Measurements from ENCODE around the gene OR2A1.
"Not testable (repeated sequence)": the region's sequence is repeated elsewhere in the genome, so short reads cannot be mapped to it uniquely, and the experiment has no call there.

The OR2A1 gene, protein sequence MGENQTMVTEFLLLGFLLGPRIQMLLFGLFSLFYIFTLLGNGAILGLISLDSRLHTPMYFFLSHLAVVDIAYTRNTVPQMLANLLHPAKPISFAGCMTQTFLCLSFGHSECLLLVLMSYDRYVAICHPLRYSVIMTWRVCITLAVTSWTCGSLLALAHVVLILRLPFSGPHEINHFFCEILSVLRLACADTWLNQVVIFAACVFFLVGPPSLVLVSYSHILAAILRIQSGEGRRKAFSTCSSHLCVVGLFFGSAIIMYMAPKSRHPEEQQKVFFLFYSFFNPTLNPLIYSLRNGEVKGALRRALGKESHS

DNA sequence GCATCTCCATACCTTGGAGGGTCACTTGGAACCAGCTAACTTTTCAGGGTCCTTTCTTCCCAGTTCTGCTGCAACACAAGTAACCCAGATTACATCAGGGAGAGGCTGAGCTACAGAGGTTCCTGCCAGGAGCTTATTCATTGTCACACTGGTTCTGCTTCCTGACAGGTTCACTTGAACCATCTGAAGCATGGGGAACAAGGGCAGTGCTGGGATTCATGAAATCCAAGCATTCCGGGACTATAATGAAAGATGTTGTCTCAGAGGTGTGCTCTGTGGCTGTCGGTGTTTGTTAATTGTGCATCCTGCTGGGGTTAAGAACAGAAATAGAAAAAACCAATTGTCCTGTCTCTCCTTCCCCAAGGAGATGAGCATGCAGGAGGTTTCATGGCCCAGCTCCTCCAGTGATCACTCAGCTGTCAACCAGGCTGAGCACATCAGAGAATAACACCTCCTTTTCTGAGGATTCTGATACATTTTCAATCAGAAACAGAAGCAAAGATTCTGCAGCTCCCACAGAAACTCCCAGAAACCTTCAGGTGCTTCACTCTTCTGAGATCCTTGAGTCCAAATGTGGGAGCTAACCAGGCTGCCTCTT, at the start of gene OR2A1:
TSS of gene OR2A1 (plus strand) at position 548 of the 598 bp plus-strand sequence. CDS start 5,706 bp downstream, outside the sequence.
- not testable (repeated sequence) for H3K4me3 ChIP-seq (ENCODE audit: low read depth, low read length); H3K9me3 ChIP-seq (ENCODE audit: control insufficient read depth, insufficient read depth, low read length); H3K27ac ChIP-seq (ENCODE audit: low read depth, low read length); H3K27me3 ChIP-seq (ENCODE audit: control insufficient read depth, insufficient read depth, low read length); H3K9ac ChIP-seq (ENCODE audit: low read depth, low read length); H3K4me1 ChIP-seq (ENCODE audit: control insufficient read depth, insufficient read depth, low read length); H3K36me3 ChIP-seq (ENCODE audit: control insufficient read depth, insufficient read depth, low read length)

DNA sequence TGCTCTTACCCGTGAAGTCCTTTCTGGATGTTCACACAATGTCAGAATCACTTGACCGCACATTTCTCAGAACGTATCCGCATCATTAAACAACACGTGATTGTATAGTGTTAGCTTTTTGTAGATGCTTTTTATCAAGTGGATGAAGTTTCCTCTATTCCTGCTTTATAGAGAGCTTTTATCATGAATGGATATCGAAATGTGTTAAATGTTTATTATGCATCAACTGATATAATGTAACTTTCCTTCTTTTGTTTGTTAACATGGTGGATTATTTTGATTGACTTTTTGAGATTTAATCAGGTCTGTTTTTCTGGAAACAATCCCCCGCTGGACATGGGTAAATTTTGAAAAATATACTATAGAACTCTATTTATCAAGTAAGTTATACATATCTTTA, 47.5 kb upstream of the OR2A1 start, which contains the start of gene OR2A7:
TSS of gene OR2A7 (minus strand) at position 101 of the 400 bp plus-strand sequence. CDS start 5,164 bp downstream, outside the sequence.
- H3K27me3 ChIP-seq (ENCODE audit: control insufficient read depth, insufficient read depth, low read length); H3K9me3 ChIP-seq (ENCODE audit: control insufficient read depth, insufficient read depth, low read length); H3K4me1 ChIP-seq (ENCODE audit: control insufficient read depth, insufficient read depth, low read length); H3K9ac ChIP-seq (ENCODE audit: low read depth, low read length); H3K36me3 ChIP-seq (ENCODE audit: control insufficient read depth, insufficient read depth, low read length); H3K27ac ChIP-seq (ENCODE audit: low read depth, low read length); H3K4me3 ChIP-seq (ENCODE audit: low read depth, low read length): not testable (repeated sequence)

DNA sequence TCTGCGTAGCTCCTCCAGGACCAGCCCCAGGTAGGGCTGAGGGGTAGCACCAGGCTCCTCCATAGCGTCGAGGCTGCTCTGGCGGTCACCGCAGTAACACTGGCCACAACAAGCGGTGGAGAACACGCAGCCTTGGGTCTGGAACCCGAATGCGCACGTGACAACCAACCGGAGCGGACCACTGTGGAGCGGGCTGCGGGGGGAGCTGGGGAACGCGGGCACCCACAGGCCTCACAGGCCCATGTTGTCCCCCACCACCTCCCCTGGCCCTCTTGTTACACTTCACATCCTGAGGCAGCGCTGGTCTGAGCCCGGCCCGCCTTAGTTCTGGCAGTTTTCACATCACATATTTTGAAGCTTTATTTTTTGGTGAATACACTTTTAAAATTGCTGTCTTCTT, 43.0 kb upstream of the OR2A1 start, which contains the start of gene CTAGE8:
TSS of gene CTAGE8 (minus strand) at position 101 of the 400 bp plus-strand sequence. CDS start at position 63, 38 bp downstream.
- H3K4me3 ChIP-seq (ENCODE audit: low read depth, low read length); H3K9ac ChIP-seq (ENCODE audit: low read depth, low read length); H3K27ac ChIP-seq (ENCODE audit: low read depth, low read length); H3K9me3 ChIP-seq (ENCODE audit: control insufficient read depth, insufficient read depth, low read length); H3K36me3 ChIP-seq (ENCODE audit: control insufficient read depth, insufficient read depth, low read length); H3K27me3 ChIP-seq (ENCODE audit: control insufficient read depth, insufficient read depth, low read length); H3K4me1 ChIP-seq (ENCODE audit: control insufficient read depth, insufficient read depth, low read length): not testable (repeated sequence)

DNA sequence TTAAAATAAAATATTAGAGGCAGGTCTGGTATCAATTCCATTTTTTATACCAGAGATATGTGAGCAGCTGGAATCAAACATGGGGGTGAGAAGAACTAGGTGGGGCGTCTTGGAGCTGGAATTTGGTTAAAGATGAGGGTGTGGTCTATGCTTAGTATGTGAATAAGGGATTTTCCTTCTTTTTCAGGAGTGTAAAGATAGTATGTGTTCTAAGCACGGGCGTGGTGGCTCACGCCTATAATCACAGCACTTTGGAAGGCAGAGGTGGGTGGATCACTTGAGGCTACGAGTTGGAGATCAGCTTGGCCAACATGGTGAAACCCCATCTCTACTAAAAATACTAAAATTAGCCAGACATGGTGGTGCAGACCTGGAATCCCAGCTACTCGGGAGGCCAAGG, 36.9 kb upstream of the OR2A1 start:
- not testable (repeated sequence) for H3K4me1 ChIP-seq (ENCODE audit: control insufficient read depth, insufficient read depth, low read length)

DNA sequence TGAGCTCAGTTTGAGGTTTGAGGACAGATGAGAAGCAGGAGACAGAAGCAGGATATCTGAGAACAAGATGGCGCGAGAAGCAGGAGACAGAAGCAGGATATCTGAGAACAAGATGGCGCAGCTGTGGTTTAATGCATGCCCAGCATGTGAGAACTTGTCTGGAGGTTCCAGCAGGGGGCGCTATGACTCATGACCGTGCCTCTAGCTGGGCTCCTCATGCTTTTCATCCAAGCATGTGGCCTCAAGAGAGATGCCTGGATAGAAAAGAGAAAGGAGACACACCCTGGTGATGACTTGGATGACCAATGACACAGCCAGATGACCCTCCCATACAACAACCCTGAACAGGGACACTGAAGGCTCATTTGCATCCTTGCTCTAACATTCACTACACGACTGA, 32.2 kb upstream of the OR2A1 start:
- not testable (repeated sequence) for H3K27ac ChIP-seq (ENCODE audit: low read depth, low read length); H3K4me1 ChIP-seq (ENCODE audit: control insufficient read depth, insufficient read depth, low read length); H3K9me3 ChIP-seq (ENCODE audit: control insufficient read depth, insufficient read depth, low read length); H3K9ac ChIP-seq (ENCODE audit: low read depth, low read length); H3K36me3 ChIP-seq (ENCODE audit: control insufficient read depth, insufficient read depth, low read length); H3K4me3 ChIP-seq (ENCODE audit: low read depth, low read length); H3K27me3 ChIP-seq (ENCODE audit: control insufficient read depth, insufficient read depth, low read length)

More for the DNA sequence above, 36.9 kb upstream of the OR2A1 start:
- not testable (repeated sequence) for H3K27me3 ChIP-seq (ENCODE audit: control insufficient read depth, insufficient read depth, low read length); H3K36me3 ChIP-seq (ENCODE audit: control insufficient read depth, insufficient read depth, low read length); H3K9me3 ChIP-seq (ENCODE audit: control insufficient read depth, insufficient read depth, low read length); H3K27ac ChIP-seq (ENCODE audit: low read depth, low read length); H3K9ac ChIP-seq (ENCODE audit: low read depth, low read length); H3K4me3 ChIP-seq (ENCODE audit: low read depth, low read length)

DNA sequence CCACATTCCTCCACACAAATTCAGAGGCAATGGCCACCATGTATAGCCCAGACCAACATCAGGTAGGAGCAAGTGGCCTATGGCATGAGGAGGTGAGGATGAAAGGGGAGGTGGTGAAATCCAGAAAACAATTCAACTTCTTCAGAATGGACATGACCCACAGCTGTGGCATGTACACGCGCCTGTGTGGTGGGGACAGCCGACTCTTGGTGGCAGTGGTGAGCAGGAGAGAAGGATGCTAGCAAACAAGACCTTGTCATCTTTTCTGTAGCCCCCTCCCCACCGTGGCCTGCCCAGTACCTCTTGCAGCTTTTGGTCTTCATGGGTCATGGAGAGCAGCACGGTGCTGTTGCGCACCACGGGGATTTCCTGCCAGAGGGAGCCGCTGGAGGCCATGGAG, 30.2 kb upstream of the OR2A1 start:
- not testable (repeated sequence) for H3K9ac ChIP-seq (ENCODE audit: low read depth, low read length); H3K27me3 ChIP-seq (ENCODE audit: control insufficient read depth, insufficient read depth, low read length); H3K27ac ChIP-seq (ENCODE audit: low read depth, low read length); H3K4me1 ChIP-seq (ENCODE audit: control insufficient read depth, insufficient read depth, low read length); H3K4me3 ChIP-seq (ENCODE audit: low read depth, low read length); H3K36me3 ChIP-seq (ENCODE audit: control insufficient read depth, insufficient read depth, low read length); H3K9me3 ChIP-seq (ENCODE audit: control insufficient read depth, insufficient read depth, low read length)

DNA sequence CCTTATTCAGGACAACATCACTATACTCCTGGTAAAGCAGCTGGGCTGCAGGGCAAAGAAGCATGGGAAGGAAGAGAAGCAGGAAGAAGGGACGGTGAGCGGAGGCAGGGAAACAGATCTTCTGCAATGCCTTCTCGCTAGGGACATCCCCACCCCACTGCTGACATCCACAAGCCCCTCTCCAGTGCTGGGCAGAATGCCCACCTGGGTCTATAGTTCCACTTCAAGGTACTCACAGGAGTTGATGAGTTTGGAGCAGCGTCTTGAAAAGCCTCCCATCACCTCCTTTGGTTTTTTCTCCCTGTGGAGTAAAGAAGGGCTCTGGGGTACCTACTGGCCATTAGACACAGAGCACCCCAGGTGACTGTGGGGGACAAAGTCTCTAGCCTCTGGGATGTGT, 29.7 kb upstream of the OR2A1 start:
- H3K9ac ChIP-seq (ENCODE audit: low read depth, low read length); H3K27ac ChIP-seq (ENCODE audit: low read depth, low read length); H3K4me3 ChIP-seq (ENCODE audit: low read depth, low read length); H3K36me3 ChIP-seq (ENCODE audit: control insufficient read depth, insufficient read depth, low read length); H3K9me3 ChIP-seq (ENCODE audit: control insufficient read depth, insufficient read depth, low read length); H3K27me3 ChIP-seq (ENCODE audit: control insufficient read depth, insufficient read depth, low read length); H3K4me1 ChIP-seq (ENCODE audit: control insufficient read depth, insufficient read depth, low read length): not testable (repeated sequence)

DNA sequence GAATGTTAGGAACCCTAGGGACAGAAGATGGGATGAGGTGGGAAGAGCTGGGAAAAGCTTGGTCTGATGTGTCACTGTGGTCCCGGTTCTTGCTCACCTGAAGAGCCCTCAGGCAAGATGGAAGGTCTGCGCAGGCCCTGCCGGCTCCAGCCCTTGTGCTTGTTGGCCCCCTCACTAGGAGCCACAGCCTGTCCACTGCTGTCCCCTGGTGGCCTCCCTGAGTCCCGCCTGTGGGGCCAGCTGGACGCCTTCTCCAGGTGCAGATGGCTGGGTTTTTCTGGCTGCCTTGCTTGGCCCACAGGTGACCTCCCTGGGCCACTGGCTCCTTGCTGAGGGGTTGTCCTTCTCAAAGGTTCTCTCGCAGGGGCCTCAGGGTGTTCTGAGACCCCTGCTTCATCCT, 28.5 kb upstream of the OR2A1 start:
- H3K27ac ChIP-seq (ENCODE audit: low read depth, low read length); H3K9me3 ChIP-seq (ENCODE audit: control insufficient read depth, insufficient read depth, low read length); H3K4me3 ChIP-seq (ENCODE audit: low read depth, low read length); H3K27me3 ChIP-seq (ENCODE audit: control insufficient read depth, insufficient read depth, low read length); H3K9ac ChIP-seq (ENCODE audit: low read depth, low read length); H3K36me3 ChIP-seq (ENCODE audit: control insufficient read depth, insufficient read depth, low read length); H3K4me1 ChIP-seq (ENCODE audit: control insufficient read depth, insufficient read depth, low read length): not testable (repeated sequence)

DNA sequence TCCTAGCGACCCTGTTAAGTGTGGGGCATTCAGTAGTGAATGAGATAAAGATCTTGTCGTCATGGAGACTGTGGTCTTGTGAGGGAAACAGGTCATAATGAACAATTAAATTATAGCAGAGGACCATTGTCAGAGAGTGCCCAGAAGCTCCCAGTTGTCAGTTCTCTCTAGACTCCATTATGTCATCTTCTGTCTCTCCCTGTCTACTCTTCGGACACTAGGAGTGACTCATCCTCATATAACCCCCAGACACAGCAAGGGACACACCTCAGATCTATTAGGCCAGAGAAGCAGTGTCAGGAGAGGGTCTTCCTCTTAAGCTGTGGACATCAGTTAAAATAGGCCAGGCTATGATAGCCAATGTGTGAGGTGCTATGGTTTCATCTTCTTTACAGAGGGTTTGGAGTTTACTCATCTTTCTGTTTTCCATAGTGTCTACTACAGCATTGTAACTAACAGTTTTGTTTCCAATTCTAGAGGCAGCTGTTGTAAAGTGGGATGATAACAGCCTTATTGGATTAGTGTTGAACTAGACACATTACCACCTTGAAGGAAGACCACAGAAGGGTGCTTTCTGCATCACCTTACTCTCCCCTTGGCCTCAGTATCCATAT, 24.9 kb upstream of the OR2A1 start:
- not testable (repeated sequence) for H3K4me1 ChIP-seq (ENCODE audit: control insufficient read depth, insufficient read depth, low read length); H3K27ac ChIP-seq (ENCODE audit: low read depth, low read length); H3K9me3 ChIP-seq (ENCODE audit: control insufficient read depth, insufficient read depth, low read length); H3K9ac ChIP-seq (ENCODE audit: low read depth, low read length); H3K4me3 ChIP-seq (ENCODE audit: low read depth, low read length); H3K36me3 ChIP-seq (ENCODE audit: control insufficient read depth, insufficient read depth, low read length); H3K27me3 ChIP-seq (ENCODE audit: control insufficient read depth, insufficient read depth, low read length)

DNA sequence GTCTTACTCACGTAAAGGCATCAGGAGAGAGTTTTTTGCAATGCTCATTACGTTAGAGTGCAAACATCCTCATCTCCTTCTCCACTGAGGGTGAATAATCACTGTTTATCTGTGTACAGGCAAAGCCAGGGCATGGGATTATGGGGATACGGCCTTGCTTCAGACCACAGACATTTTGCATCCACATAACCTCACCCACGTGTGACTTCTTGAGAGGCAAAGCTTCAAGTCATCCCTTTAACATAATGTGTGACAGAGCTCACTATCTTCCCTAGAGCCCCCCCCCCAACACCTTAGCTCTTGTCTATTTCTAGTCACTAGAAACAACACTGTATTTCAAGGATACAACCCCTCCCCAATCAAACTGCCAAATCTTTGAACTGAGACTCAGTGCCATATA, 20.6 kb upstream of the OR2A1 start:
- H3K4me1 ChIP-seq (ENCODE audit: control insufficient read depth, insufficient read depth, low read length); H3K27me3 ChIP-seq (ENCODE audit: control insufficient read depth, insufficient read depth, low read length); H3K9ac ChIP-seq (ENCODE audit: low read depth, low read length); H3K36me3 ChIP-seq (ENCODE audit: control insufficient read depth, insufficient read depth, low read length); H3K4me3 ChIP-seq (ENCODE audit: low read depth, low read length); H3K9me3 ChIP-seq (ENCODE audit: control insufficient read depth, insufficient read depth, low read length); H3K27ac ChIP-seq (ENCODE audit: low read depth, low read length): not testable (repeated sequence)

DNA sequence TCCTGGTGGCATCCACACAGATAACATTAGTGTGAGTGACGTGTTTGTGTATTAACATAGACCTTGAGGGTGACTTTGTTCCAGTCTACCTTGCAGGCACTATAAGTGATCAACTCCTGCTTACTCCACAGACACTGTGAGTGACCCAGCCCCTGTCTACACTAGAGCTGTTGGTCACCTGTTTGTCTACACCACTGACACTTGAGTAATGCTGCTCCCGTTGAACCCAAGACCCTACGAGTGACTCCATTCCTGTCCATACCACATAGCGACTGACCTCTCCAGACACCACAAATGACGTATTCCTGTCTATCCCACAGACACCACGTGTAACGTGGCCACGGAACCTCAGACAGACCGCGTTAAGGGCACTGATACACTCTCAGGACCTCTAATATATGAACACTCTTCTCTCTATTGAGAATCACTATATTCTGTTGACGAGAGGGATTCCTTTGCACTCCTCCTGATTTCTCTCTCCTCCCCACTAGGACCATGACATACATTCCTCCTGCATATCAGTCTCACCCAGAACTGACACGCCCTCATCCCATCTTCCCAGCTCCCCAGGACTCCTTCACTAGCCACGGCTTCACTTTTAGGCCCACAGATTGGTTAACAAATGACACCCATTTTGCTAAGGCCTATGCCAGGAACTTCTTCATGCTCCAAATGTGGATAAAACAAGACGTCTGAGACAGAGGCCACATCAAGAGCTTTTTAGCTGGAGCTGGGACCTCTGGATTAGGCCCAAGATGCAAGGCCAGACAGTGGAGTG, 19.6 kb upstream of the OR2A1 start:
- H3K9ac ChIP-seq (ENCODE audit: low read depth, low read length); H3K4me1 ChIP-seq (ENCODE audit: control insufficient read depth, insufficient read depth, low read length); H3K9me3 ChIP-seq (ENCODE audit: control insufficient read depth, insufficient read depth, low read length); H3K36me3 ChIP-seq (ENCODE audit: control insufficient read depth, insufficient read depth, low read length); H3K27me3 ChIP-seq (ENCODE audit: control insufficient read depth, insufficient read depth, low read length); H3K27ac ChIP-seq (ENCODE audit: low read depth, low read length); H3K4me3 ChIP-seq (ENCODE audit: low read depth, low read length): not testable (repeated sequence)

Data from HUES48 (cell line).